Measurements from ENCODE around the gene VWDE.

Gene VWDE

GRCh38 chr7:12377406-12377805 lies 26.3 kb downstream of the VWDE start:
- no peak overlapping the region for H3K4me3 Mint-ChIP-seq
- no peaks in the 10 kb centered on the region for H3K4me1 Mint-ChIP-seq

GRCh38 chr7:12373580-12374263 lies 29.9 kb downstream of the VWDE start:
- H3K4me3 Mint-ChIP-seq = no peak overlapping the region
- no peak overlapping the region for H3K27ac Mint-ChIP-seq
- H3K27me3 Mint-ChIP-seq = peaks cover 5% of the 10 kb centered on the region
- peaks cover 2% of the 10 kb centered on the region for H3K36me3 Mint-ChIP-seq
- H3K4me1 Mint-ChIP-seq = no peaks in the 10 kb centered on the region
- H3K9me3 Mint-ChIP-seq = no peaks in the 10 kb centered on the region

More at GRCh38 chr7:12377406-12377805, 26.3 kb downstream of the VWDE start:
- Mint-ChIP-seq H3K36me3 (peaks cover 2% of the 10 kb centered on the region), H3K27me3 (peaks cover 5% of the 10 kb centered on the region), H3K9me3 (no peaks in the 10 kb centered on the region), H3K27ac (no peak overlapping the region)

- H3K27me3 Mint-ChIP-seq = peaks cover 5% of the 10 kb centered on the region
- no peaks in the 10 kb centered on the region for H3K9me3 Mint-ChIP-seq
- no peaks in the 10 kb centered on the region for H3K4me1 Mint-ChIP-seq
- peaks cover 2% of the 10 kb centered on the region for H3K36me3 Mint-ChIP-seq
- H3K4me3 Mint-ChIP-seq = no peak overlapping the region
- no peak overlapping the region for H3K27ac Mint-ChIP-seq
Observed at GRCh38 chr7:12370249-12370648, 33.4 kb downstream of the VWDE start.

- Mint-ChIP-seq H3K4me3 (no peak overlapping the region), H3K36me3 (peaks cover 2% of the 10 kb centered on the region), H3K4me1 (no peaks in the 10 kb centered on the region), H3K9me3 (no peaks in the 10 kb centered on the region), H3K27ac (no peak overlapping the region), H3K27me3 (peaks cover 5% of the 10 kb centered on the region)
Observed at GRCh38 chr7:12369756-12370155, 33.9 kb downstream of the VWDE start.

GRCh38 chr7:12369072-12369471 lies 34.6 kb downstream of the VWDE start:
- Mint-ChIP-seq H3K27ac (no peak overlapping the region), H3K9me3 (no peaks in the 10 kb centered on the region), H3K4me1 (no peaks in the 10 kb centered on the region), H3K4me3 (no peak overlapping the region), H3K27me3 (peaks cover 5% of the 10 kb centered on the region), H3K36me3 (peaks cover 2% of the 10 kb centered on the region)

- Mint-ChIP-seq H3K9me3 (no peaks in the 10 kb centered on the region), H3K27me3 (no peaks in the 10 kb centered on the region), H3K36me3 (no peaks in the 10 kb centered on the region), H3K27ac (no peak overlapping the region), H3K4me3 (no peak overlapping the region), H3K4me1 (no peaks in the 10 kb centered on the region)
Observed at GRCh38 chr7:12360948-12361347, 42.7 kb downstream of the VWDE start.

- Mint-ChIP-seq H3K4me3 (no peak overlapping the region), H3K9me3 (no peaks in the 10 kb centered on the region), H3K4me1 (no peaks in the 10 kb centered on the region), H3K27me3 (peaks cover 2% of the 10 kb centered on the region), H3K36me3 (no peaks in the 10 kb centered on the region), H3K27ac (no peak overlapping the region)
Observed at GRCh38 chr7:12358694-12359093, 45.0 kb downstream of the VWDE start.

GRCh38 chr7:12357508-12357907 lies 46.2 kb downstream of the VWDE start:
- Mint-ChIP-seq H3K9me3 (no peaks in the 10 kb centered on the region), H3K4me3 (no peak overlapping the region), H3K27me3 (peaks cover 2% of the 10 kb centered on the region), H3K4me1 (no peaks in the 10 kb centered on the region), H3K36me3 (no peaks in the 10 kb centered on the region), H3K27ac (no peak overlapping the region)

GRCh38 chr7:12351843-12352242 lies 51.8 kb downstream of the VWDE start:
- no peaks in the 10 kb centered on the region for H3K9me3 Mint-ChIP-seq
- H3K36me3 Mint-ChIP-seq = no peaks in the 10 kb centered on the region
- no peaks in the 10 kb centered on the region for H3K4me1 Mint-ChIP-seq
- no peak overlapping the region for H3K4me3 Mint-ChIP-seq
- no peak overlapping the region for H3K27ac Mint-ChIP-seq
- peaks cover 4% of the 10 kb centered on the region for H3K27me3 Mint-ChIP-seq

GRCh38 chr7:12350971-12351370 lies 52.7 kb downstream of the VWDE start:
- H3K36me3 Mint-ChIP-seq = no peaks in the 10 kb centered on the region
- peaks cover 4% of the 10 kb centered on the region for H3K27me3 Mint-ChIP-seq
- no peak overlapping the region for H3K27ac Mint-ChIP-seq
- no peaks in the 10 kb centered on the region for H3K9me3 Mint-ChIP-seq
- H3K4me1 Mint-ChIP-seq = no peaks in the 10 kb centered on the region
- H3K4me3 Mint-ChIP-seq = no peak overlapping the region

- no peaks in the 10 kb centered on the region for H3K4me1 Mint-ChIP-seq
- no peak overlapping the region for H3K27ac Mint-ChIP-seq
- H3K36me3 Mint-ChIP-seq = no peaks in the 10 kb centered on the region
- no peaks in the 10 kb centered on the region for H3K9me3 Mint-ChIP-seq
- no peaks in the 10 kb centered on the region for H3K27me3 Mint-ChIP-seq
- no peak overlapping the region for H3K4me3 Mint-ChIP-seq
Observed at GRCh38 chr7:12337095-12337494, 66.6 kb downstream of the VWDE start.

GRCh38 chr7:12328888-12329770 lies 74.5 kb downstream of the VWDE start:
- H3K36me3 Mint-ChIP-seq = no peaks in the 10 kb centered on the region
- no peaks in the 10 kb centered on the region for H3K4me1 Mint-ChIP-seq
- no peak overlapping the region for H3K4me3 Mint-ChIP-seq
- H3K27ac Mint-ChIP-seq = no peak overlapping the region
- no peaks in the 10 kb centered on the region for H3K27me3 Mint-ChIP-seq
- H3K9me3 Mint-ChIP-seq = no peaks in the 10 kb centered on the region

- H3K36me3 Mint-ChIP-seq = no peaks in the 10 kb centered on the region
- H3K4me3 Mint-ChIP-seq = no peak overlapping the region
- no peaks in the 10 kb centered on the region for H3K9me3 Mint-ChIP-seq
- H3K4me1 Mint-ChIP-seq = no peaks in the 10 kb centered on the region
- no peaks in the 10 kb centered on the region for H3K27me3 Mint-ChIP-seq
- H3K27ac Mint-ChIP-seq = no peak overlapping the region
Observed at GRCh38 chr7:12327922-12328321, 75.7 kb downstream of the VWDE start.

- no peaks in the 10 kb centered on the region for H3K36me3 Mint-ChIP-seq
- no peak overlapping the region for H3K4me3 Mint-ChIP-seq
- no peaks in the 10 kb centered on the region for H3K9me3 Mint-ChIP-seq
- H3K4me1 Mint-ChIP-seq = peaks cover 5% of the 10 kb centered on the region
- no peak overlapping the region for H3K27ac Mint-ChIP-seq
- H3K27me3 Mint-ChIP-seq = no peaks in the 10 kb centered on the region
Observed at GRCh38 chr7:12325646-12326045, 78.0 kb downstream of the VWDE start.

GRCh38 chr7:12323415-12323814 lies 80.2 kb downstream of the VWDE start:
- no peaks in the 10 kb centered on the region for H3K9me3 Mint-ChIP-seq
- H3K4me1 Mint-ChIP-seq = peaks cover 5% of the 10 kb centered on the region
- H3K36me3 Mint-ChIP-seq = no peaks in the 10 kb centered on the region
- no peaks in the 10 kb centered on the region for H3K27me3 Mint-ChIP-seq
- H3K4me3 Mint-ChIP-seq = no peak overlapping the region
- no peak overlapping the region for H3K27ac Mint-ChIP-seq

- H3K9me3 Mint-ChIP-seq = no peaks in the 10 kb centered on the region
Observed at GRCh38 chr7:12322903-12323300, 80.8 kb downstream of the VWDE start.

More at GRCh38 chr7:12322903-12323300, 80.8 kb downstream of the VWDE start:
- Mint-ChIP-seq H3K4me3 (no peak overlapping the region), H3K27me3 (no peaks in the 10 kb centered on the region), H3K4me1 (peaks cover 5% of the 10 kb centered on the region), H3K27ac (no peak overlapping the region), H3K36me3 (no peaks in the 10 kb centered on the region)

Measured in activated naive CD4-positive, alpha-beta T cell treated with anti-CD3 and anti-CD28 coated beads, Interleukin-2, amount 50 U/mL, for 24 hours (primary cell).